Peyer's patch (tissue), 4 donors: ENCODE data around the gene FBXO7.

Source experiments
- CTCF ChIP-seq, 6 experiments: fragments of 450-650 bp in 4 of 6; fragments of 200-600 bp in 2 of 6; sonication (generic) in 1 of 6; IDR thresholded peaks; one replicate each; pipeline ENCODE4 v1.5.1; 2017 to 2019; ENCODE audit warnings: antibody characterized with exemption in 6 of 6, mild to moderate bottlenecking in 3 of 6, moderate library complexity in 1 of 6
- POLR2A ChIP-seq, 2 donors: fragments of 450-650 bp; IDR thresholded peaks; one replicate each; pipeline ENCODE4 v1.5.1; 2017; ENCODE audit warnings: antibody characterized with exemption in 2 of 2, mild to moderate bottlenecking in 2 of 2, moderate library complexity in 2 of 2

- no peak for TF ChIP-seq CTCF (IDR thresholded peaks at IDR 0.05)
- TF ChIP-seq POLR2A (IDR thresholded peaks at IDR 0.05), result no peak
Observed at GRCh38 chr22:32475468-32476010, 928 bp downstream of the FBXO7 start.
